ENCODE results near the gene FAM193B.
A peak's percentile ranks its signal among the peaks of the same experiment; 100 is the strongest.

The FAM193B gene

DNA sequence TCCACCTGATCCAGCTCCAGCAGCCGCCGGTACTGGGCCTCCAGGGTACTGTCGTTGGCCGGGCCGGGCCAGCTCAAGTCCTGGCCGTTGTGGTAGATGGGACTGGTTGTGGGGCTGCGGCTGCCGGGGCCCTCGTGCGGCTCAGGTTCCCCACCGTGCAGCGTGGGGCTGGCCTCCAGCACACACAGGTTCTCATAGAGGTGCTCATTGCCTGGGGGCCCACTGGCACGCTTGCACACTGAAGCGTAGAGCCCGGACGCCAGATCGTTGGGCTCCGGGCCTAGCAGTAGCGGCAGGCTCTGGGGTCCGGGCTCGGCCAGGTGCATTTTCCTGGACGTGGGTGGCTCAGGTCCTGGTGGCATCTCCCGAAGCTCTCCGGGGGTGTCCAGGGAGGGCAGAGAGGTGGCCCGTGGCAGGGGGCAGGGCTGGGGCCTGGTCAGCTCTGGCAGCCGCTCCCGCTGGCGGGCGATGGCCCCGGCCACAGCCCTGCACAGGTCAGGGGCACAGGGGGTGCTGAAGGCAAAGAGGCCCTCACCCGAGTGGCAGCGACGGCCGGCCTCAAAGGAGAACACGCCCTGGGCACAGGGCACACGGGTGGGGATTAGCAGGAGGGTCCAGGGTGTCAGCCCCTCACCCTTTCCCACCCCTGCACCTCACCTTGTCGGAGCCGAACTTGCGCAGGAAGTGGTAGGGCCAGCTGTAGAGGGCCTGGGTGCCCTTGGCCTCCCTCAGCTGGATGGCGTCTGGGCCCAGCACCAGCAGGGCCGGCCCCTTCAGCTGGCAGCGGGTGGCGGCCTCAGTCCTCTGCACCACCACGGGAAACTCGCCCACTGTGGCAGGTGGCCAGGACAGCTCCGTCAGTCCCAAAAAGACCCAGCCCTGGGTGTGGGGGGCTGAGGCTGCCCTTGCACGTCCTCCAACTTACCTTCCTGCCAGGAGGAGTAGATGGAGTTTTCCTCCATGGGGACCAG, 50.0 kb downstream of the FAM193B start:
- DNase-seq (ENCODE audit: low spot score): no peak
- TF ChIP-seq, protein P1, sequence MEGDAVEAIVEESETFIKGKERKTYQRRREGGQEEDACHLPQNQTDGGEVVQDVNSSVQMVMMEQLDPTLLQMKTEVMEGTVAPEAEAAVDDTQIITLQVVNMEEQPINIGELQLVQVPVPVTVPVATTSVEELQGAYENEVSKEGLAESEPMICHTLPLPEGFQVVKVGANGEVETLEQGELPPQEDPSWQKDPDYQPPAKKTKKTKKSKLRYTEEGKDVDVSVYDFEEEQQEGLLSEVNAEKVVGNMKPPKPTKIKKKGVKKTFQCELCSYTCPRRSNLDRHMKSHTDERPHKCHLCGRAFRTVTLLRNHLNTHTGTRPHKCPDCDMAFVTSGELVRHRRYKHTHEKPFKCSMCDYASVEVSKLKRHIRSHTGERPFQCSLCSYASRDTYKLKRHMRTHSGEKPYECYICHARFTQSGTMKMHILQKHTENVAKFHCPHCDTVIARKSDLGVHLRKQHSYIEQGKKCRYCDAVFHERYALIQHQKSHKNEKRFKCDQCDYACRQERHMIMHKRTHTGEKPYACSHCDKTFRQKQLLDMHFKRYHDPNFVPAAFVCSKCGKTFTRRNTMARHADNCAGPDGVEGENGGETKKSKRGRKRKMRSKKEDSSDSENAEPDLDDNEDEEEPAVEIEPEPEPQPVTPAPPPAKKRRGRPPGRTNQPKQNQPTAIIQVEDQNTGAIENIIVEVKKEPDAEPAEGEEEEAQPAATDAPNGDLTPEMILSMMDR (IDR thresholded peaks at IDR 0.05; ENCODE audit: extremely low read depth, missing control alignments): no peak

DNA sequence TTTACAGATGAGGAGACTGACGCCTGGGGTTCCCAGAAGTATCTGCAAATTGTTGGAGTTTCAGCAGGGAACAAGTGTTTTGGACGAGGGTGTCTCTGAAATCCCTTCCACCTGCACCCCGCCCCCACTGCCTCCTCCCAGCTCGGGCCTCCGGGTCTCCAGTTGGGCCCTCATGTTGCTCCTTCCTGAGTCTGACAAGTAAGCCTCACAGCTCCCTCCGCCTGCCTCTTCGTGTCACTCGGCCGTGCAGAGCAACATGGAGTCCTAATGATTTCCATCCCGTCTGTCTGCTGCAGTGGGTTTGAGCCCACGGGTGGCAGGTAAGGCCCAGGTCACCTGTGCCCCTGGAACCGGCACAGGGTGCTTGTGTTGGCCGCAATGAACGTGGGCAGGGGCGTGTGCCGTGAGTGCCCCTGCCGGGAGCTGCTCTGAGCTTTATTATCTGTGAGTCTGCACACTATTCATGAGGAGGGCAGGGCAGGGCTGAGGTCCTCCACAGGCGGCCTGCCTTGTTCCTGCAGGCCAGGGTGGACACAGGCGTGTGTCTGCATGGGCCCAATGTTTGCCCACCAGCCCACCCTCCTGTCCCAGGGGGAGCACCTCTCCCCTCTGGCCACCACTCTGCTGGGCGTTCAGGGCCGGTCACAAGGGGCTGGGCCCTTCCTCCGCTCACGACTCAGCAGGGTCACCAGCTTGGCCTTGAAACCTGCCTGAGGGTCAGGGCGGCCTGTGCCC, 50.8 kb downstream of the FAM193B start:
- DNase-seq (ENCODE audit: low spot score): no peak
- TF ChIP-seq, protein P1 (IDR thresholded peaks at IDR 0.05; ENCODE audit: extremely low read depth, missing control alignments): no peak

DNA sequence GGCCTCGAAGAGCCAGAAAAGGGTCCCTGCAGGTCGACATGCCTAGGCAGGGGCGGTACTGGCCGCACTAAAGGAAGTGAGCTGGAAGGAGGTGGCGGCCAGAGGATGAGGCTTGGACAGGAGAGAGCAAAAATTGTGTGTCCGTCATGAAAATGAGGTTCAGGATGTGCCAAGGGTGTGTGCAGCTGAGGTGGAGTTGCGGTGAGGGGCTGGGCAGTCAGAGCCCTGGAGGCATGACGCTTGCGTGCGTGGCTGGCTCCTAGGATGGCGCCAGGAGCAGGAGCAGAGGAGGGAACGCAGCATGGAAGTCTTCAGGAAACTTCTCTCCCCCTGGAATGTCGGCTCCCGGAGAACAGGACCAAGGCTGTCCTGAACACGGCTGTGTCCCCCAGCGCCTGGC, 51.5 kb downstream of the FAM193B start:
- no peak for DNase-seq (ENCODE audit: low spot score)
- TF ChIP-seq, protein P1 (IDR thresholded peaks at IDR 0.05; ENCODE audit: extremely low read depth, missing control alignments): no peak

DNA sequence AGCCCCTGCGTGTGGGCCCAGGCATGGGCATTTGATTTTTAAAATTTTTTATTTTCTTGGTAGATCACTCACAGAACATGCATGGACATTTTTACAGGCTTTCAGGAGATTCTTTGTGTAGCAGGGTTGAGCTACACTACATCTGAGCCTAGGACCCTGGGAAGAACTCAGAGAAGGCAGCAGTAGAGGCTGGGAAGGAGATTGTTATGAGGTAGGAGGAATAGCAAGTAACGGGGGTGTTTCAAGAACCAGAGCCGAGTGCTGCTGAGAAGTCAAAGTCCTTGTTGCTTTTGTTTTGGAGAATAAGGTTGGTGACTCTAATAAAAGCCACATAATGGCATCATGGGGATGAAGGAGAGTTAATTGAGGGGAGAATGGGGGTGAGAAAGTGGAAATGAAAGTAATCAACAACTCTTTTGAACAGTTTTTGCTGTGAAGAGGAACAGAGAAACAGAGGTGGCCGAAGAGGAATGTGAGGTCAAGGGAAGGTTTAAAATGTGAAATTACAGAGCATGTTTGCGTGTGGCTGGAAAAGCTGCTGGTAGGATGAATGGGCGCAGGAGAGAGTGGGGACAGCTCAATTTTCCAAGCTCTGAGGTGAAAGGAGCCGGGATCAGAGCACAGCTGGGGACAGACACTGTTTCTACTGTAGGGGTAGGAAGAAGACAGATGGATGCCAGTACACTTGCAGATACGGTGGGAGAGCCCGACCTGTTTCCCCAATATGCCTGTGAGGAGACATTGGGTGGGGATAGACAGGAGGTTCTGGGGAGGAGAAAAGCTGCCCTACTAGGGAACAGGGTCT, 52.3 kb downstream of the FAM193B start:
- peak; percentile 77 for DNase-seq (ENCODE audit: low spot score)
- TF ChIP-seq, protein P1 (IDR thresholded peaks at IDR 0.05; ENCODE audit: extremely low read depth, missing control alignments): no peak

DNA sequence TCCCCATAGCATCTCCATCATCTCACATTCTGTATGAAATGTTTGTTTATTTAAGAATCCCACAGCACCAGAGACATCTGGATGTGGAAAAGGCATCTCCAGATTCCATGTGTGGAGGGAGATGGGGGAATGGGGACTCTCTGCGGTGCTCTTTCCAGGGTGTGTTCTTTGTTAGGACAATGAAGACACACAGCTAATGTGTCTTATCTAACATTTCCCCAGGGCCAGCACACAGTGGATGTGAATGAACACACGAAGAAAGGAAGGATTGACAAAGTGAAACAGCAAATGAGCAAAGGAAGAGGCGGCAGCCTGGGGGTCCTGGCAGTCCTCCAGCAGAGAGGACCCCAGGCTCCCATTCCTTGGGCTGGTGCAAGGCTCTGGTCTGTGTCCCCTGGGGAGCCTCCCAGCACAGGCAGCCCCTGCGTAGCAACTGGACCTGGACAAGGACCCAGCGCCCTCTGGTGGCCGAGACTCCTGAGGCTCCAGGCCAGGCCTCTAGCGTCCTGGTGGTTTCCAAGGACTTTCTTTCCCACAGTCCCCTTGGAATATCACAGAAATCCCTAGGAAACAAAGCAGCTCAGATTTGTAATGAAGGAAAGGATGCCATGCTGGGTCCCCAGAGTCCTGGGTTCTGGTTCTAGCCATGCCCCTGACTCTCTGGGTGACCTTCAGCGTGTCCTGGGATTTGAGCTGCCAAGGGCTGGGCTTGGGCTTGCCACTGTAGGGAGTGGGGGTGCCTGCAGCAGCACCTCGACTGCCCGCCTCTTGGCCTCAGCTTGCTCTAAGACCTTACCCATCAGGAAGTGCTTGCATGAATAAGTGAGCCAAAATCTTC, 53.5 kb downstream of the FAM193B start:
- DNase-seq (ENCODE audit: low spot score): peak; percentile 80
- TF ChIP-seq, protein P1 (IDR thresholded peaks at IDR 0.05; ENCODE audit: extremely low read depth, missing control alignments): peak; percentile 92

DNA sequence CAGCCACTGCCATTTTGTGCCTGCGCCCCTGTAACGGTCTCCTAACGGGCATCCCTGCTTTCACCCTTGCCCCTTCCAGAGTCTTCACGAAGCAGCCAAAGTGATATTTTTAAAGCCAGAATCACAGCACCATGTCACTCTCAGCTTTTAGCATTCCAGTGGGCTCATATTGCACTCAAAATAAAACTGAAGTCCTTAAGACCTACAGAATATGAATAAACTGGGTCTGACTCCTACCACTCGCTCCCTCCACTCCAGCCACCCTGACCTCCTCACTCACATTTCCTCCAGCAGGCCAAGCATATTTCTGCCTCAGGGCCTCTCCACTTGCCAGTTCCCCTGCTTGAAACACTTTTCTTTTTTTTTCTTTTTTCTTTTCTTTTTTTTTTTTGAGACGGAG, 54.5 kb downstream of the FAM193B start:
- DNase-seq (ENCODE audit: low spot score): no peak
- TF ChIP-seq, protein P1 (IDR thresholded peaks at IDR 0.05; ENCODE audit: extremely low read depth, missing control alignments): no peak
